LHCN-M2 (cell line): Measurements from ENCODE around the gene SPNS2. TPM values are rescaled to one million over a fixed set of nuclear protein-coding genes. Genes with fewer than 3 reads are reported as not detected.

Source experiments
- DNase-seq: peaks from one replicate; pipeline ENCODE4 v3.0.0-alpha.2; 2012; ENCODE audit warnings: low read depth
- total RNA-seq: library from RNA; depleted of rRNA; stranded (reverse); fragments of >200 nt; gene quantifications from 2 replicates; pipeline ENCODE4 v1.2.3, GENCODE V29; 2014

SPNS2 gene
- total RNA-seq, 1 experiment from 2014 or later = 0.23 TPM

DNA sequence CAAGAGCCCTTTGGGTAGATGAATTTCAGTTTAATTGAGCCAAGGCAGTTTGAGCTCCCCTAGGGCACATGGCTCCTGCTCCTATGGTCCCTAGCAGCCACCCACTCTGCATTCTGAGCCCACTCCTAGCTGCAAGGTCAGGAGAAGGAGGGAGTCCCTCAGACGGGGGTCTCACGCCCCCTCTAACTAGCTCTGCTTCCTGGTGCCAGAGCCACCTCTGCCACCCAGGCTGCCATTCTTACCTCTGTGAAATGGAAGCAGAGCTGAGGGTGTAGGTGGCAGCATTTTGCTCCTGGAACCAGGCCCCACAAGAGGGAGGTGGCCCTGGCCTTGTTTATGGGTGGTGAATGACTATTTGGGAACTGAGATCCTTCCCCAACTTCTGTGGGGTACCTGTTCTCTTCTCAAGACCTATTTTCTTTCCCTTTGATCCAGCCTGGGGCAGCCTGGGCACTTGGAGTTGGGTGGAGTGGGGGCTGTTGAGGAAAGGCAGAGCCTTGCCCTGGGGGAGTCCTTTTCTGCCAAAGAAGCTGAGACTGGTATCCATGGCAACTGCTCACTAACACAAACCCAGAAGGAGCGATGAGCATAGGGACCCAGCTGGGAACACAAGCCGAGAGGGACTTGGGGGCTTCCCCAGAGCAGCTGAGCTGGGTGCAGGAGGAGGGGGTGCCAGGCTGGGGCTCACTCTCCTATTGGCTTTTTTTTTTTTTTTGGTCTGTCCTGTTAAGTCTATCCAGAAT lies 4.8 kb downstream of the SPNS2 start:
- no peak for DNase-seq

DNA sequence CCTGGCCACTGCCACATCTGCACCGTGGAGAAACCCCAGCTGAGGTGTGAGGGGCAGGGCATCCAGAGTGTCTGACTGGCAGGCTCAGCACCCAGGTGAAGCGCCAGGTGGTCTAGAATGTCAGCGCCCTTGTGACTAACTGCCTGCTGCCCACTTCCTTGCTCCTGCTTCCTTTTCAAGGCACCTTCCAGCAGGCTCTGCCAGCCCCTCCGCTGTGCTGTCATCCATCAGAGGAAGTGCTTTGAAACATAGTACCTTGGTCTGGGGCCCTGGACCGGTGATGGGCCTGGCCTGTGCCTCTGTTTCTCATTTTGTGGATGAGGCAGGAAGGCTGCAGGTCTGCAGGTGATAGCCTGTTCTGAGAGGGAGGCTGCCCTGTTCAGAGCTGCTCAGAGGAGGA lies 5.5 kb downstream of the SPNS2 start:
- DNase-seq = no peak

DNA sequence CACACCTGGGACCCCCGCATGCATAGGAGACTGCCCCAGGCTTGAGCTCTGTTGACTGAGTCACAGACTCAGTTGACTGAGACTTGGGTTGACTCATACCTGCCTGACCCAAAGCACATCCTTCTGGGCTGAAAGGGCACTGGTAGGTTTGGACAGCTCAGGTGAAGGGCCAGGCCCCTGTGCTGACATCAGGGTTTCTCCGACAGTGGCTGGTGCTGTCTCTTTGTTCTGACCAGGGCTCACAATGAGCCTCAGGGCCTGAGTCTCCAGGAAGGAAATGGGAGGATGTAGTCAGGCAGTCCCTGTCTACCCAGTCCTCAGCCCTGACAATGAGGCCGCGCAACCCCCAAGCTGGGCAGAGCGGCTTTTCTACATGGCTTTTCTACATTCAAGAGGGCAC lies 6.5 kb downstream of the SPNS2 start:
- no peak for DNase-seq

DNA sequence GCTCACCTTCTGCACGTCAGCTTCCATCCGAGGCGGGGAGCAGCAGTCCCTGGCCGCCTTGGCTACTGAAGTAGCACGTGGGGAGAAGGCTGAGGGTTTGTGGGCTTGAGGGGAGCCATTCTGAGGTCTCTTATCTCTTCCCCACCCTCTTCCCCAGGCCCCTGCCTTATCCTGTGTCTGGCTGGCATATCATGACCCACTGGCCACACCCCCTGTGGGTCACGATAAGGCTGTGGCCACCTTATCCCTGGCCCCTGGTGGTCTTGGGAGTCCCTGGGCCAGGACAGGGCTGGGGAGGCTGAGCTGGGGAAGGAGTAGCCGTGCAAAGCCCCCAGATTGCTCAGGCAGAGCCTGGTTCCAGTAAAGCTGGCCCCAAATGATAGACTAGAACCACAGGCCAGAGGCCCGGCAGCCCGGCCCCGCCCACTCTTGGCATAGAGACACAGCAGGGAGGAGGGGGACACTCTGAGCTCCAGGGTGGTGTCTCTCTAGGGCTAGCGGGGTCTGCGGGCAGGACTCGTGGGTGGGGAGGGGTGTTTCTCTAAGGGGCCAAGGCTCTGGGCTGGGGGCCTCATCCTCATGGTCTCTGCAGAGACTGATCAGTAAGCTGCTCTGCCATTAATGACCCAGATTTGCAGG lies 7.6 kb downstream of the SPNS2 start:
- DNase-seq = no peak

- DNase-seq = no peak
Measured at GRCh38 chr17:4506892-4507291, 8.2 kb downstream of the SPNS2 start.

- no peak for DNase-seq
Measured at GRCh38 chr17:4507361-4508111, 8.9 kb downstream of the SPNS2 start.

DNA sequence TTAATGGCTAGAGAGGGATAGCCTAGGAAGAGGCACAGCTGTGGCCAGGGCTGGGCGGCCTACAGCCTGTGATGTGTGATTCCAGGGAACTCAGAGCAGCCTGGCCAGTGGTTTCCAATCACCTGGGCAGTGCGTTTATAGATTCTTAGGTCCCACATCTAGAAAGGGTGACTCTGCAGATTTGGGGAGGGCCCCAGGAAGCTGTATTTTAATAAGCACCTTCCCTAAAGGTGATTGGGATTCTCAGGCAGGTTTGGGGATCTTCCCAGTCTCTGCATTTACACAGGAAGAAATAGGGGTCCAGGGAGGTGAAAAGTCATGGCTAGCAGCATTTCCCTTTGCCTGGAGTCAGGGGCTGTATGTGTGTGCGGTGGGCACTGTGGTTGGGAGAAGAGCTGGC lies 9.5 kb downstream of the SPNS2 start:
- DNase-seq = no peak

GRCh38 chr17:4509401-4509800 lies 10.7 kb downstream of the SPNS2 start:
- no peak for DNase-seq

DNA sequence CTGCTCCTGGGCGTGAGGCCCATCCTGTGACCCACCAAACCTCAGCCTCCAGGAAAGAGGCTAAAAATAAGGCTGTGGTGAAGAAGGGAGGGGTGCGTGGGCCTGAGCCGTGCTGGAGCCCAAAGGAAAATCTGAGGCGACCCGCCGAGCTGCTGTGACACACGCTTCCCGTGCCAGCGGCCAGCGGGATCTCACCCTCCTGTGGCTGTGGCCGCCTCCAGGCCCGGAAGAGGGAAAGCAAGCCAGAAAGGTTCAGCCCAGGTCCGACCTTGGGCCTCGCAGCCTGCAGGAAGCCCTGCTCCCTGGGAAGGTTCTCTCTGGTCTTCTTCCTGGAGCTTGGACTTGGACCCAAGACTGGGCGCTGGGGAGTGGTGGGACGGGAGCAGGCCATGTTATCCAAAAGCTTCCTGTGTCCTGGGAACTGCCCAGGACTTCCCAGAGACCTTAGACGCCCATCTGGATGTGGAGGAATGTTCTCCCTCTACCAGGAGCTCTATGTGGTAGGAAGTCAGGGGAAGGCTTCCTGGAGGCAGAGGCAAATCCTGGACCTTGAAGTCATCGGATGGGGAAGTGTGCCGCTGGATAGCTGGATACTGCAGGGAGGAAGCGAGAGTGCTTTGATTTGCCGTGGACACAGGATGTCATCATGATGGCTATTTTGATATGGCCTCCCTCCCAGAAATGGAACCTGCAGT lies 11.4 kb downstream of the SPNS2 start:
- no peak for DNase-seq

DNA sequence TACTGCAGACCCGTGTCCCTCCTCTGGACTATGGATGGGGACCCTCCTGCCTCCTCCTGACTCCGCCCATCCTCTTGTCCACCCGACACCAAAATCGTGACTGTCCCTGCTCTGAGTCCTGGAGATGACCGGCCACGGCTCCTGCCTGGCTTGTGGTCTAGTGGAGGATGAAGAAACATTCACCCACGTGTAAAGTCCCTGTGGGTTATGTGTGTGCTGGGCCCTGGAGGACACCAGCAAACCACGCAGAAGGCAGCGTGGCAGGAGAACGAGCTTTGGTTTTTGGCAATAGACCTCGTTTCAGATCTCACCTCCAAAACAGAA lies 11.9 kb downstream of the SPNS2 start:
- DNase-seq = no peak

GRCh38 chr17:4511199-4511932 lies 12.7 kb downstream of the SPNS2 start:
- no peak for DNase-seq

GRCh38 chr17:4512156-4513112 lies 13.8 kb downstream of the SPNS2 start:
- DNase-seq = no peak

- DNase-seq = no peak
Measured at GRCh38 chr17:4513113-4514032, 14.7 kb downstream of the SPNS2 start.

DNA sequence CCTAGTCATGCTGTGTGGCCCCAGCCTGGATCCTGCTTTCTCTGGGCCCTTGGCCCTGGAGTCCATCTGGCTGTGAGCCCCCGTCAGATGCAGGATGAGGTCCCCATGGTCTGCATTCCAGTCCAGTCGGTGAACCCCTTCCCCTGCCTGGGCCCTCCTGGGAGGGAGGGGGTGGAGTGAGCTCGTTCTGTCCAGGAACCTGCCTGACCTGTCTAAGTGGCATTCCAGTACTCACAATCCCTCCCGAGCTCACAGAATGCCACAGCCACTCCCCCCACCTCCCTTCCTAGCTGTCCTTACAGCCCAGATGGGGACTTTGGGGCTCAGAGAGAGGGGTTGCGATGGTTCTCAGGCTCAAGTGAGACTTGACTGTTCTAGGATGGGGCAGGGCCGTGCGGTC lies 15.5 kb downstream of the SPNS2 start:
- DNase-seq = no peak

- no peak for DNase-seq
Measured at GRCh38 chr17:4514779-4515178, 16.1 kb downstream of the SPNS2 start.

- no peak for DNase-seq
Measured at GRCh38 chr17:4515501-4515900, 16.8 kb downstream of the SPNS2 start.

GRCh38 chr17:4516735-4517134 lies 18.1 kb downstream of the SPNS2 start:
- no peak for DNase-seq

GRCh38 chr17:4518901-4519300 lies 20.2 kb downstream of the SPNS2 start:
- DNase-seq = no peak

GRCh38 chr17:4519361-4519788 lies 20.7 kb downstream of the SPNS2 start:
- DNase-seq = no peak
